AG20443 (cell line): Measurements from ENCODE around the gene CMC2.

Experiments
- DNase-seq: peaks from one replicate; pipeline ENCODE4 v3.0.0; 2012; ENCODE audit warnings: low spot score, mixed read lengths

The CMC2 gene

DNA sequence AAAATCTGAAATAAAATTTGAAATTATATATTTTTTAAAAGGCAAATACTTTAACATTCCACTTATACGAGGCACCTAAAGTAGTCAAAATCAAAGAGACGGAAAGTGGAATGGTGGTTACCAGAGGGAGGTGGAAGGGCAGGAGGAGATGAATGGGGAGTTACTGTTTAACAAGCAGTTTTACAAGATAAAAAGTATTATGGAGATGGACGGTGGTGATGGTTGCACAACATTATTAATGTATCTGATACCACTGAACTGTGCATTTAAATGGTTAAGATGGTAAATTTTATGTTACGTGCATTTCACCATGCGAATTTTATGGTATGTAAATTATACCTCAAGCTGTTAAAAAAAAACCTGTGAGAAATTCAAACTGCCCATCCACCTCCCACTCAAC lies 5.4 kb downstream of the CMC2 start:
- no peak for DNase-seq

GRCh38 chr16:81000873-81001272 lies 5.8 kb downstream of the CMC2 start:
- no peak for DNase-seq

GRCh38 chr16:80997964-80998620 lies 8.6 kb downstream of the CMC2 start:
- DNase-seq: no peak

GRCh38 chr16:80997139-80997798 lies 9.4 kb downstream of the CMC2 start:
- no peak for DNase-seq

GRCh38 chr16:80996688-80997138 lies 10.0 kb downstream of the CMC2 start:
- no peak for DNase-seq

GRCh38 chr16:80994451-80994850 lies 12.2 kb downstream of the CMC2 start:
- no peak for DNase-seq

DNA sequence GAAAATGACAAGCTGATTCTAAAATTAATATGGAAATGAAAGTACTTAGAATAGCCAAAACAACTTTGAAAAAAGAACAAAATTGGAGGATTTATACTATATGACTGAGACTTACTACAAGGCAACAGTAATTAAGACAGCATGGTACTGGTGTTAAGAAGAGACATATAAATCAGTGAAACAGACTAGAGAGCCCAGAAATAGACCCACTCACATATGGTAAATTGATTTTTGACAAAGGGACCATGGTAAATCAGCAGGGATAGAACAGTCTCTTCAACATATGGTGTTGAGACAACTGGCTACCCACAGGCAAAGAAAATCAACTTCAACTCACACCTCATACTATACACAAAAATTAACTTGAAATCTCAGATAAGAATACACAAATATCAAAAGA lies 12.9 kb downstream of the CMC2 start:
- no peak for DNase-seq

DNA sequence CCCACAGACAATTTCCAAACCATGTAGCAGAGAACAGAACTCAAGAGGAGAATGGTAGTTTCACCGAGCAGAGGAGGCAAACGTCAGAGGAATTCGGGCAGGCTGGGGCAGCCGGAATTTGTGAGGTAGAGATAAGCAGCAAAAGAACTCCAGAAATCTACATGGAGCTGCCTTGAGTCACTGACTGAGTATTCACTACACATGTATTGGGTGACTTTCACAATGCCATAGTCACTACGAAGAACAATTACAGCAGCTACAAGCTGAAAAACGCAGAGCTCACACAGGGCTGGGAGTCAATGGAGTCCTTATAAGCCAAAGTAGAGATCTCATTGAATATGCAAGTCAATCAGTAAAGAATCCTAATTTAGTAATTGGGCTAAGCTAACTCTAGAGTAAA lies 13.4 kb downstream of the CMC2 start:
- DNase-seq: peak; percentile 81

- DNase-seq: no peak
Observed at GRCh38 chr16:80992676-80993293, 13.9 kb downstream of the CMC2 start.

DNA sequence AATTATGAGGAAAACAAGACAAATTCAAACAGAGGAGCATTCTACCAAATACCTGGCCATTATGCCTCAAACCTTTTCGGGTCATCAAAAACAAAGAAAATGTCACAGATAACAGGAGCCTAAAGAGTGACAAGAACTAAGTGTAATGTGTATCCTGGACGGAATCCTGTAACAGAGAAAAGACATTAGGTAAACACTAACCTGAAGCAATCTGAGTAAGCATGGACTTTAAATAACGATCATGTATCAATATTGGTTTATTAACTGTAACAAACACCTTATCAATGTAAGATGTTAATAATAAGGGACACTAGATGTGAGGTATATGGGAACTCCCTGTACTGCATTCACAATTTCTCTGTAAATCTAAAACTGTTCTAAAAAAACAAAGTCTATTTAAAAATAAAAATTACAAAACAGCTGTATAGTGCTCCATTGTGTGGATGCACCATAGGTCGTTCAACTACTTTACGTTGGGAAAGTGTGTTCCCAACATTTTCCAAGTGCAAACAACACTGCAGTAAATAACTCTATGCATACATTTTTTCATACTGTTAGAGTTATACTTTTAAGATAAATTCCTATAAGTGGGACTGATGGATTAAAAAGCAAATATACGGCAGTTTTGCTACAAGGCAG lies 14.8 kb downstream of the CMC2 start:
- no peak for DNase-seq

DNA sequence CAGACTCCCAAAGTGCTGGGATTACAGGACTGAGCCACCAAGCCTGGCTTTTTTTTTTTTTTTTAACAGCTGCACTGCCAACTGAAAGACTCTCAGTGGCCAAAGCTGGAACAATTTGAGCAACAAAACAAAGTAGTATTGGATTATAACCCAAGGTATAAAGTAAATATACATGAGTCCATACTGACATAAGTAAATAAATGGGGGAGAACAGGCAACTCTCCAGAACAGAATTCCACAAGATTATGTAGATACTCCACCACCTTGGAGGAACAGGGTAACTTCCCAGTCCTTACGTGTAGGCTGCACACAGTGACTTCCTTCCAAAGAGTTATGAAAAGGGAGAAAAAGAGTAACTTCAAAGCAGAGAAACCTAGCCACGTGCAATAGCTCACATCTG lies 15.7 kb downstream of the CMC2 start:
- DNase-seq: no peak

GRCh38 chr16:80990577-80990976 lies 16.1 kb downstream of the CMC2 start:
- no peak for DNase-seq

- DNase-seq: no peak
Observed at GRCh38 chr16:80989801-80990200, 16.9 kb downstream of the CMC2 start.

GRCh38 chr16:80988756-80989155 lies 17.9 kb downstream of the CMC2 start:
- no peak for DNase-seq

- no peak for DNase-seq
Observed at GRCh38 chr16:80986557-80986956, 20.1 kb downstream of the CMC2 start.

GRCh38 chr16:80985611-80986010 lies 21.1 kb downstream of the CMC2 start:
- DNase-seq: no peak

DNA sequence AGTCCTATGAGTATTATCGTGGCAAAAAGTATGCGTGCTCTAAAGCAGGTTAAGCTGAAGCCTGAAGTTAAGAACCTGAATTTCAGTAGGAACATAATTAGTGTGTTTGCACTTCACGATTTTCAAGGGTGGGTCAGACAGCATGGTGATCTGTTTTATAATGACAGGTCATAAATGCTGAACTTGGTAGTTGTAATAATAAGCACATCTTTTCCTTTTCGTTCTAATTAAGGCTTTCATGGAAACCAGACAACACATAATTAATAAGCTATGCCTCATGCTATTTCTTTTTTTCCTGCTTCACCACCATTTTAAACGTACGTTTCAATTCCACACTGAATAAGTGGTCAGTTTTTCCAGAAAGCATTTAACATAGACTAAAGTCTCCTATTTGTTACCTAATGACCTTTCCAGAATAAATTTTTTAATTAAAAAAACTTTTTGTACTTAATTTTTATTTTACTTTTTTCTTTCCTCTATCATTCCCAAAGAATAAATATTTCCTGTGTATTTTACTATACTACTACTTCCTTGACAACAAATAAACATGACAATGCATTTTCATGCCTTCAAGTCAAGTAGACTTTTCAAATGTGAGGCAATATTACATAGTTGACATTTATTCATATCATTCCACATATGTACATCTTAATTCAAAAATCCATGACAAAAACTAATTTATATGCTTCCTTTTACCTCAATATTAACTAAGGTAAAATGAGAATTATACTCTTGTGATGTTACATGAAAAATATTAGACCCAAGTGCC lies 22.4 kb downstream of the CMC2 start:
- no peak for DNase-seq

DNA sequence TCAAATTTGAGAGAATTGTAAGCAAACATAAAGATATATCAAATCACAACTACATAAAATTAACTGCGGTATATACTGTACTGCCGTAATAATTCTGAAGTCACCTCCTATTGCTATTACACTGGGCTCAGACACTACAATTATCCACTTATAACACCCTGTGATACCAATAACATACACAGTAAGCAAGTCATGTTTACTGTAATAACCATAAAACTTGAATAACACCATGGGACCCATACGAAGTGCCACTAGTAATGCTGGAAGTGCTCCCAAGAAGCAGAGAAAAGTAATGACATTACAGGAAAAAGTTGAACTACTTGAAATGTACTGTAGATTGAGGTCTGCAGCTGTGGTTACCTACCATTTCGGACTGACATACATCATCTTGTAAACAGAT lies 24.0 kb downstream of the CMC2 start:
- no peak for DNase-seq

GRCh38 chr16:80981103-80981502 lies 25.6 kb downstream of the CMC2 start:
- no peak for DNase-seq

DNA sequence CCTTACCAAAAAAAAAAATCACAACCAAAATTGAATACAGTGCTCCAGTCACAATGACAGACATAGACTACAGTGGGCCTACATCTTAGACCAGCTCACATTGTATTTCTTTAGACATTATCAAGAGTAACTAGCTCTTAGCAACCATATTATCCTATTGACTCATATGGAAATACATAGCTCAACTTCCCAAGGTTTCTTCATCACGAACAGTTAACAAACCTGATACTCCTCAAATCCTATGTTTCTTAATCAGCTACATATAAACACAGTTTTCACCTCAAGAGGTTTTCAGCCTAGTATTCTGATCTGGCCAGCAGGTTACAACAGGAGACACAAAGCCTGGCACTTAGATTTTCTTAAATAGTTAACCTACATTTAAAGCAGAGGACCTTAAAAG lies 29.7 kb downstream of the CMC2 start:
- DNase-seq: no peak

- DNase-seq: no peak
Observed at GRCh38 chr16:80974649-80975376, 31.9 kb downstream of the CMC2 start.

DNA sequence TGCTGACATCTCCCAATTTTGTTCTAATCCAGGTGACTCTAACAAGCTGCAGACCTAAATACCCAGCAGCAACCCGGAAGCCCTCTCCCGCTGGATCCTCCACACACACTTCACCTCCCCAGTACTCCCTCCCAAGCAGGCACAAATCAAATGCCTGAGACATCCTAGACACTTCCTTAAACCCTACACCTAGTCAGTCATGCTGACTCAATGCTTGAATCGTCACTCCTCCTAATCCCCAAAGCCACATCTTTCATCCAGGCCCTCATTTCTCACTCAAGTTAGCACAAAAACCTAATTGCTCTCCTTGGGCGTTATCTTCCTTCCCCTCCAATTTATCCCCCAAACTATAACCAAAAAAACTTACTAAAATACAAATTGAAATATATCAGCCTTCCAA lies 32.7 kb downstream of the CMC2 start:
- DNase-seq: no peak
